HUES64 (cell line): ENCODE results near the gene PLIN4.

Experiments
- H3K27ac ChIP-seq: 2 replicates; pipeline ENCODE4 v1.7.0; 2013; ENCODE audit warnings: low read depth, low read length, inconsistent platforms
- H3K27me3 ChIP-seq: 2 replicates; pipeline ENCODE4 v1.6.1; 2013; ENCODE audit warnings: mild to moderate bottlenecking, low read length; ENCODE audit not compliant: insufficient read depth
- H3K36me3 ChIP-seq: 2 replicates; pipeline ENCODE4 v1.6.1; 2013; ENCODE audit warnings: mild to moderate bottlenecking, low read length; ENCODE audit not compliant: insufficient read depth
- H3K4me1 ChIP-seq: 2 replicates; pipeline ENCODE4 v1.6.1; 2013; ENCODE audit warnings: mild to moderate bottlenecking, low read length, moderate library complexity; ENCODE audit not compliant: insufficient read depth
- H3K4me3 ChIP-seq: 2 replicates; pipeline ENCODE4 v1.5.1; 2013; ENCODE audit warnings: mild to moderate bottlenecking, low read length, moderate library complexity
- H3K9ac ChIP-seq: 2 replicates; pipeline ENCODE4 v1.6.1; 2013; ENCODE audit warnings: mild to moderate bottlenecking, low read depth, low read length
- H3K9me3 ChIP-seq: 2 replicates; pipeline ENCODE4 v1.6.1; 2013; ENCODE audit warnings: low read depth, low read length; ENCODE audit not compliant: insufficient read depth
- WGBS: fragments of 150-250, 120-280 bp; methylation state at CpG from one replicate; pipeline ENCODE4 v1.1.7; 2013; ENCODE audit warnings: missing lambda C conversion rate; 5-methylcytosine and 5-hydroxymethylcytosine counted together

Gene PLIN4

DNA sequence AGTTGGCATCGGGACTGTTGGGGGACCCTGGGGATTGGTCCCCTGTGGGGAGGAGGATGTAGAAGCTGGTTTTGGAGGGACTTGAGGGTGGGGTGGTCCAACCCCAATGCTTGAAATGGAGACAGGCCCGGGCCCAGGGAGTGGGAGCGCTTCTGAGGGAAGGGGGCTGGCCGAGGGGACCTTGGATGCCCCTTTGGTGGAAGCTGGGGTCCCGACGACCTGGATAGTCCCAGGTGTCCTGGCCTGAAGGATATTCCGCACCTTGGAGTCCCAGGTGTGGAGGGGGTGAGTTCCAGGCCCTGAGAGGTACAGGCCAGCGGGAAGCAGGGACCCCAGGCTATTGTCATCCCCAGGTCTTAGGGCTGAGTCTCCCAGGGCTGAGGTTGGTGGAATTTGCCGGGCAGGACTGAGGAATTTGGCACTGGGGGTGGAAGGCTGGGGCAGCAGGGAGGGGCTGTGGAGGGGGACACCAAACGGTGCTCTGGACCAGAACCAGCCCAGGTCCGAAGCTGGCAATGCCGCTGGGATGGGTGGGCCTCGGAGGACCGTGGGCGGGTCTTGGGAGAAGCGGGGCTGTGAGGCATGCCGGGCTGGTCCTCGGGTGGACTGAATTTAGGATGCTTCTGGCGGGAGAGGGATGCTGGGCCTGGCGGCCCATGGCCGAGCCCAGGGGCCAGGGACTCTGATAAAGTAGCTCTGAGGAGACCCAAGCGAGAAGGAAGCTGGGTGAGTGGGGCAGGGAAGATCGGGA lies 44.3 kb downstream of the PLIN4 start:
- Histone ChIP-seq H3K36me3 (peaks cover 28% of the 10 kb centered on the region), H3K27me3 (no peaks in the 10 kb centered on the region), H3K27ac (peak overlapping the region; percentile 64), H3K9ac (peak overlapping the region; percentile 50), H3K4me3 (peak overlapping the region; percentile 54), H3K4me1 (peaks cover 3% of the 10 kb centered on the region; the same call in 1 of the 2 replicates), H3K9me3 (no peaks in the 10 kb centered on the region)
- WGBS: 15% methylated on average over 23 of the region's 23 CpGs

DNA sequence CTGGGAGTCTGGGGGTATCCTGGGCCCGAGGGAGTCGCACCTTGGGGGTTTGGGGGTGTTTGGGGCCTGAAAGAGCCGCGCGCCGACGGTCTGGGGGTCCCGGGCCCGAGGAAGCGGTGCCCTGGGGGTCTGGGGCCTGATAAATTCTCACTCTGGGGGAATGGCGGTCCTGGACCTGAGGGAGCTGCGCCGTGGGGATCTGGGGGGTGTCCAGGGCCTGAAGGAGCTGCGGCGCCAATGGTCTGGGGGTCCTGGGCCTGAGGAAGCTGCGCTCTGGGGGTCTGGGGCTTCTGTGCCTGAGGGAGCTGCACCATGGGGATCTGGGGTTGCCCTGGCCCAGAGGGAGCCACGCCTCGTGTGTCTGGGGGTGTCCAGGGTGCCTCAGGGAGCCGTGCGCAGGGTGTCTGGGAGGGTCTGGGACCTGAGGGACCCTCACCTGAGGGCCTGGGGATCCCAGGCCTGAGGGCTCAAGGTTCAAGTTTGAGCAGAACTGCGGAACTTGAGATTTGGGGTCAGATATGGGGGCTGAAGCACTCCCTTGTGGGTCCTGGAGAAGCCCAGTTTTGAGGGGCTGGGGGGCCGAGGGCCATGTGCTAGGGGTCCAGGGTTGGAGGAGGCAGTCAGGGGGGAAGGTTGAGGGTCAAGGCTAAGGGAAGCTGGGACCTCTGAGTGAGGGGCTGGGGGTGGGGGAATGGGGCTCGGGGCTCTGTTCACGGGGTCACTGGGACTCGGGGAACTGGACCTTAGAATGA lies 45.1 kb downstream of the PLIN4 start:
- Histone ChIP-seq H3K9ac (peak overlapping the region; percentile 63), H3K9me3 (no peaks in the 10 kb centered on the region), H3K4me3 (peak overlapping the region; percentile 54), H3K27me3 (no peaks in the 10 kb centered on the region), H3K4me1 (peaks cover 3% of the 10 kb centered on the region; the same call in 1 of the 2 replicates), H3K36me3 (peaks cover 23% of the 10 kb centered on the region), H3K27ac (no peak overlapping the region; the same call in 1 of the 2 replicates)
- WGBS: 27% methylated on average over 25 of the region's 25 CpGs

DNA sequence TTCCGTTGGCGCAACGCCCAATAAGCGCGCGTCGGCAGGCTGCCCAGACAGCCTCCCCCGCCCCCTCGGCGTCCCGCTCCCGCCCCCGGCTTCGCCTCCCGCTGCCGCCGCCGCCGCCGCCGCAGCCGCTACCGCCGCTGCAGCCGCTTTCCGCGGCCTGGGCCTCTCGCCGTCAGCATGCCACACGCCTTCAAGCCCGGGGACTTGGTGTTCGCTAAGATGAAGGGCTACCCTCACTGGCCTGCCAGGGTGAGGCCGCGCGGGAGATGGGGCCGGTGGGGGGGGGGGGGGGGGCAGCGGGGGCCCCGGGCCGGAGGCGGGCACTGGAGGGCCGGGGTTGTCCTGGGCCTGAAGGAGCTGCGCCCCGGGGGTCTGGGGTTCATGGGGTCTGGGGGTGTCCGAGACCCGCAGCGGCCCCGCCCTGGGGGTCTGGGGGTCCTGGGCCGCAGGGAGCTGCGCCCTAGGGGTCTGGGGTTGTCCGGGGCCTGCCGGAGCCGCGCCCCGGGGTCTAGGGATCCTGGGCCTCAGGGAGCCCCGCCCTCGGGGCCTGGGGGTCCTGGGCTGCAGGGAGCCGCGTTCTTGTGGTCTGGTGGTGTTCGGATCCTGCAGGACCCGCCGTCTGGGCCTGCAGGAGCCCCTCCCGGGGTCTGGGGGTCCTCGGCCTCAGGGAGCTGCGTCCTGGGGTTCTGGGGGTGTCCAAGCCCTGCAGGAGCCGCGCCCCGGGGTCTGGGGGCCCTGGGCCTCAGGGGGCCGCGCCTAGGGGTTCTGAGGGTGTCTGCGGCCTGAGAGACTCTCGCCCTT lies 45.9 kb downstream of the PLIN4 start, which contains the start of gene HDGFL2:
HDGFL2 (plus strand) TSS at position 124 of the 801 bp plus-strand sequence; CDS start at position 178, 54 bp downstream.
- peak within 1 kb of the TSS; percentile 54 for H3K4me3 ChIP-seq
- under 1% methylated on average over 62 of the region's 71 CpGs for WGBS
- H3K36me3 ChIP-seq: peaks cover 19% of the 10 kb centered on the region
- no peaks in the 10 kb centered on the region for H3K27me3 ChIP-seq
- H3K4me1 ChIP-seq: peaks cover 3% of the 10 kb centered on the region; the same call in 1 of the 2 replicates
- no peaks in the 10 kb centered on the region for H3K9me3 ChIP-seq
- H3K27ac ChIP-seq: peak within 1 kb of the TSS; percentile 27; the same call in 1 of the 2 replicates
- H3K9ac ChIP-seq: peak within 1 kb of the TSS; percentile 63

DNA sequence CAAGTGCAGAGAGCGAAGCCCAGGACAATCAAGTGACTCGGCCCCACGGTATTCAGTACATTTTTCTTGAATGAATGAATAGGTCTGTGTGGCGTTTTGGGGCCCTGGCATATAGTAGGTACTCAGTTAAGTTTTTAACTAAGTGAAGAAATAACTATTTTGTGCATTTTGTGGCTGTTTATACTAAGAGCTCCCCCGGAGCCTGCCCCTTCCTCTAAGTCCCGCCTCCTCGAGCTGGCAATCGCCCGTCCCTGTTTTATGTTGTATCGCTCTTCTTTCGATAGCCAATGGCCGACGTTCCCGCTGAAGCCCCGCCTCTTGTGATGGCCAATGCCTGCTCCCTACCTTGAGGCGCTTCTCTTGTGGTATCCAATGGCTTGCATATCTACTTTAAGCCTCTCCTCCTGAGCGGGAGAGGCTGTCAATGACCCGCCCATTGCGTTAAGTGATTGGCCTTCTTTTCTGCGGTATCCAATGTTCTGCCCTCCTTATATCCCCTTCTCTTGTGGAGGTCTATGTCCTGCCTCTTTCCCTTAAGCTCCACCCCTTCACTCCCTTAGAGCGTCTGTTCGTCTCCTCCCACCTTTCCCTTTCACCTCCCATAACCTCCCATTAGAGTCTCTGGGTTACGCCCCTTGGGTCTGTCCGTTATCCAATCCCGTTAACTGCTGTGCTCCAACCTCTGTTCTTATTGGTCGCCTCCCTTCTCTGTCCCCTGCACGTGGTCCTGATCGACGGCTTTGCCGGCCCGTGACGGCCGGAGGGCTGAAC lies 46.7 kb downstream of the PLIN4 start:
- 2% methylated on average over 33 of the region's 33 CpGs for whole genome bisulfite sequencing
- H3K9me3 ChIP-seq: no peaks in the 10 kb centered on the region
- H3K27ac ChIP-seq: peak overlapping the region; percentile 27; the same call in 1 of the 2 replicates
- peak overlapping the region; percentile 33; the same call in 1 of the 2 replicates for H3K9ac ChIP-seq
- peak overlapping the region; percentile 54 for H3K4me3 ChIP-seq
- peaks cover 11% of the 10 kb centered on the region for H3K36me3 ChIP-seq
- H3K27me3 ChIP-seq: no peaks in the 10 kb centered on the region
- peaks cover 3% of the 10 kb centered on the region; the same call in 1 of the 2 replicates for H3K4me1 ChIP-seq

DNA sequence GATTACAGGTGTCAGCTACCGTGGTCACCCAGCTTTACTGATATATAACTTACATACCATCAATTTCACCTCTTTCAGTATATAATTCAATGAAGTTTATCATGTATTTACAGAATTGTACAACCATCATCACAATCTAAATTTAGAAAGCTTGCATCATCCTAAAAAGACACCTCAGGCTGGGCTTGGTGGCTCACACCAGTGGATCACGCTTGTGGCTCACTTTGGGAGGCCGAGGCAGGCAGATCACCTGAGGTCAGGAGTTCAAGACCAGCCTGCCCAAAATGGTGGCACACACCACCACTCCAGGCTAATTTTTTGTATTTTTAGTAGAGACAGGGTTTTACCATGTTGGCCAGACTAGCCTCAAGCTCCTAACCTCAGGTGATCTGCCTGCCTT lies 50.5 kb downstream of the PLIN4 start:
- Histone ChIP-seq H3K9me3 (no peaks in the 10 kb centered on the region), H3K36me3 (no peaks in the 10 kb centered on the region)
- WGBS: 97% methylated on average over 3 of the region's 3 CpGs

DNA sequence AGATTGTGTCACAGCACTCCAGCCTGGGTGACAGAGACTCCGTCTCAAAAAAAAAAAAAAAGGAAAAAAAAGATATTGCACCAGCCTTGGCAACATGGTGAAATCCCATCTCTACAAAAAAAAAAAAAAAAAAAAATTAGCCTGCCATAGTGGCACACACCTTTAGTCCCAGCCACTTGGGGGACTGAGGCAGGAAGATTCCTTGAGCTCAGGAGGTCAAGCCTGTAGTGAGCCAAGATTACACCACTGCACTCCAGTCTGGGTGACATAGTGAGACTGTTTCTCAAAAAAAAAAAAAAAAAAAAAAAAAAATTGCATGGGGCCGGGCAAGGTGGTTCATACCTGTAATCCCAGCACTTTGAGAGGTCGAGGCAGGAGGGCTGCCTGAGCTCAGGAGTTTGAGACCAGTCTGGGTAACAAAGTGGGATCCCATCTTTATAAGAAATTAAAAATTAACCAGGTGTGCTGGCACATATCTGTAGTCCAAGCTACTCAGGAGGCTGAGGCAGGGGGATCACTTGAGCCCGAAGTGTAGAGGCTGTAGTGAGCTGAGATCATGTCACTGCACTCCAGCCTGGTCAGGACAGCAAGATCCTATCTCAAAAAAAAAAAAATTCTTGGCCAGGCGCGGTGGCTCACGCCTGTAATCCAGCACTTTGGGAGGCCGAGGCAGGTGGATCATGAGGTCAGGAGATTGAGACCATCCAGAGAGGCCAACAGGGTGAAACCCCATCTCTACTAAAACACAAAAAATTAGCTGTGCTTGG lies 53.3 kb downstream of the PLIN4 start:
- no peaks in the 10 kb centered on the region for H3K4me1 ChIP-seq
- no peak overlapping the region for H3K27ac ChIP-seq
- no peak overlapping the region for H3K9ac ChIP-seq
- no peaks in the 10 kb centered on the region for H3K36me3 ChIP-seq
- H3K4me3 ChIP-seq: no peak overlapping the region
- no peaks in the 10 kb centered on the region for H3K27me3 ChIP-seq
- no peaks in the 10 kb centered on the region for H3K9me3 ChIP-seq
- WGBS: 79% methylated on average over 8 of the region's 8 CpGs

More for the DNA sequence above, 50.5 kb downstream of the PLIN4 start:
- H3K27me3 ChIP-seq: no peaks in the 10 kb centered on the region
- no peaks in the 10 kb centered on the region for H3K4me1 ChIP-seq
- H3K27ac ChIP-seq: no peak overlapping the region
- H3K4me3 ChIP-seq: no peak overlapping the region
- H3K9ac ChIP-seq: no peak overlapping the region

DNA sequence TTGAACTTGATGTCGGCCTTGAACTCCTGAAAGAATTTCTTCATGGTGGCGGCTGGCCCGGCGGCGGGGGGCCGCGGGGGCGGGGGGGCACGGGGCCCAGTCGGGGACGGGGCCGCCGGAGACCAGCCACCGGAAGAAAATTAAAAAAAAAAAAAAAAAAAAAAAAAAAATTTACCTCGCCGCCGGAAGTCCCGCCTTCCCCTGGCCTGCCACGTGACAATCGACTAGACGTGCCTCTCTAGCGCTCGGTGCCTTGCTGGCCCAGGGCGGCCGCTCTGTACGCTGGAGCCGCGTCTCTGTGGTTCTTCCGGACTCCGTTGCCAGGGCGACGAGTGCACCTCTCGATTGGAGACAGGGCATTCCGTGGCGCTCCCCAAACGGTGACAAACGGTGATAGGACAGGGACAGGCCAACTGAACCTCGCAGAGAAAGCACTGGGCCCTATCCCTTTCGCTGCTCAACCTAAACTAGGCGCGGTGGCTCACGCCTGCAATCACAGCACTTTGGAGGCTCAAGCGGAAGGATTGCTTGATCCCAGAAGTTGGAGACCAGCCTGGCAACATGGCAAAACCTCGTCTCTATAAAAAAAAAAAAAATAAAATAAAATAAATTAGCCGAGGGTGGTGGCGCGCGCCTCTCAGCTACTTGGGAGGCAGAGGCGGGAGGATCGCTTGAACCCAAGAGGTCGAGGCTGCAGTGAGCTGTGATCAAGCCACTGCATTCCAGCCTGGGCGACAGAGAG lies 60.5 kb downstream of the PLIN4 start, which contains the start of gene UBXN6:
UBXN6 (minus strand) TSS at position 141 of the 742 bp plus-strand sequence; CDS start at position 44, 97 bp downstream.
- peaks cover 5% of the 10 kb centered on the region for H3K36me3 ChIP-seq
- no peaks in the 10 kb centered on the region for H3K27me3 ChIP-seq
- no peaks in the 10 kb centered on the region; the same call in 1 of the 2 replicates for H3K4me1 ChIP-seq
- peak within 1 kb of the TSS; percentile 98 for H3K27ac ChIP-seq
- 18% methylated on average over 46 of the region's 52 CpGs for WGBS
- H3K4me3 ChIP-seq: peak within 1 kb of the TSS; percentile 77
- no peaks in the 10 kb centered on the region for H3K9me3 ChIP-seq
- H3K9ac ChIP-seq: peak within 1 kb of the TSS; percentile 76

DNA sequence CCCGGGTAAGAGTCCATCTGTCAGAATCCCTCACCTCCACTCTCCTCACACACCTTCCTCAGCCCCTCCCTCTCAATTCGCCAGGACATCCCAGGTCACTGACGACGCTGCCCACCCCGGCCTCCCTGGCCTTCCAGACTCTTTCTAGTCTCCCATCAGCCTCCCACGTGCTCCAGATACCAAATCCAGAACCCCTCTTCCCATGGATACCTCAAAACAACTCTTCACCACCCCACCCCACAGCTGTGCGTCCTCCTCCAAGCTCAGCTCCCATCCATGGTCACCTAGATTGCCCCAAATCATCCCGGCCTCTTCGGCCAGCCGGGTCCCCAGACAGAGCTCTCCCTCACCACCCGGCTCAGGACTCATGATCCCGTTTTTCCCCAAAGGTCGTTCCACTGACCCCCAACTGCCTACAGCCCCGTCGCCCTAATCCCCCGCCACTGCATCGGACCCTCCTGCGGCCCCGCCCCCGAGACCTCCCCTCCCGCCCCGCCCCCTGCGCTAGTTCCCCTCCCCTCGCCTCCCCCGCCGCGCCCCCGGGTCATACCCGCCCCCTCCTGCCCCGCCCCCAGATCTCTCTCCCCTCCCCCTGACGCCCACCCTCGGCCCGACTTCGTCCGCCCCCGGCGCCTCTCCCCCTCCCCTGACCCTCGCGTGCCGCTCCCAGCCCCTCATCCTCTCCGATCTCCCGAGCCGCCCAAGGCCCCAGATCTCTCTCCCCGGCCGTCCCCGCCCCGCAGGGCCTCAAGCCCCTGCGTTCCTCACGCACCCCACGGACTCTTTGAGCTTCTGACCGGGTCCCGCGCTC lies 61.2 kb downstream of the PLIN4 start:
- H3K27me3 ChIP-seq: no peaks in the 10 kb centered on the region
- peak overlapping the region; percentile 98 for H3K27ac ChIP-seq
- H3K4me3 ChIP-seq: peak overlapping the region; percentile 77
- peaks cover 13% of the 10 kb centered on the region for H3K36me3 ChIP-seq
- H3K9ac ChIP-seq: peak overlapping the region; percentile 76
- WGBS: 1% methylated on average over 35 of the region's 53 CpGs
- no peaks in the 10 kb centered on the region; the same call in 1 of the 2 replicates for H3K4me1 ChIP-seq
- H3K9me3 ChIP-seq: no peaks in the 10 kb centered on the region

DNA sequence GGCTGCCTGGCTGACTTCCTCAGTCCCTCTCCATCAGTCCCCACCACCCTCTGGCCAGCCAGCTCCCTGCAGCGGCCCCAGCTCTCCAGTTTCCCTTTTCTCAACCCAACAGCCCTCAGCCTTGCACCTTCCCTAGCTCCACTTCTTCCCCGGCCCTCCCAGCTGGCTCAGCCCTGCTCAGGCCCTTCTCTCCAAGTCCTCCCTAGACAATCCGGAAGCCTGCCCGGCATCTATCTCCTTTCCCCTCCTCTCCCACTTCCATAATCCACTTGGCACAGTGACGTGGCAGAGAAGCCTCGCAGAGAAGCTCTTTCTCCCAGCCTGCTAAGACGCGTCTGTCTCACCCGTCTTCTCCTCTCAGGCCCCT lies 61.8 kb downstream of the PLIN4 start:
- H3K4me1 ChIP-seq: no peaks in the 10 kb centered on the region; the same call in 1 of the 2 replicates
- H3K36me3 ChIP-seq: peaks cover 15% of the 10 kb centered on the region
- H3K27ac ChIP-seq: no peak overlapping the region
- peak overlapping the region; percentile 77 for H3K4me3 ChIP-seq
- WGBS: 21% methylated on average over 9 of the region's 9 CpGs
- no peaks in the 10 kb centered on the region for H3K9me3 ChIP-seq
- no peaks in the 10 kb centered on the region for H3K27me3 ChIP-seq
- peak overlapping the region; percentile 55; the same call in 1 of the 2 replicates for H3K9ac ChIP-seq
